ENCODE data around the gene MCF2L2. TPM values are rescaled to one million over a fixed set of nuclear protein-coding genes. Genes with fewer than 3 reads are reported as not detected.

The MCF2L2 gene
- polyA plus RNA-seq, 1 donor: 2.4 TPM

- H3K36me3 ChIP-seq (ENCODE audit: control insufficient read depth, insufficient read depth, low read length): no peaks in the 10 kb centered on the region
- WGBS (ENCODE audit: insufficient coverage, low lambda C conversion rate): no CpG with 5 or more reads among the region's 1 CpG
- no peak overlapping the region for H3K4me3 ChIP-seq (ENCODE audit: low read length)
- no peaks in the 10 kb centered on the region for H3K27me3 ChIP-seq (ENCODE audit: control insufficient read depth, insufficient read depth, low read length)
- H3K27ac ChIP-seq (ENCODE audit: low read length): no peak overlapping the region
- H3K9me3 ChIP-seq (ENCODE audit: control insufficient read depth, low read depth, low read length): peaks cover 5% of the 10 kb centered on the region
- H3K4me1 ChIP-seq (ENCODE audit: control insufficient read depth, insufficient read depth, low read length): no peaks in the 10 kb centered on the region
- no peak for DNase-seq
Measured at GRCh38 chr3:183198939-183199338, 229.5 kb downstream of the MCF2L2 start.

- Histone ChIP-seq H3K27ac (ENCODE audit: low read length) (no peak overlapping the region), H3K9me3 (ENCODE audit: control insufficient read depth, low read depth, low read length) (peaks cover under 1% of the 10 kb centered on the region), H3K36me3 (ENCODE audit: control insufficient read depth, insufficient read depth, low read length) (no peaks in the 10 kb centered on the region)
Measured at GRCh38 chr3:183197734-183198133, 230.7 kb downstream of the MCF2L2 start.

GRCh38 chr3:183195266-183195665 is 233.2 kb downstream of the MCF2L2 start:
- Histone ChIP-seq H3K27ac (ENCODE audit: low read length) (no peak overlapping the region), H3K36me3 (ENCODE audit: control insufficient read depth, insufficient read depth, low read length) (no peaks in the 10 kb centered on the region), H3K9me3 (ENCODE audit: control insufficient read depth, low read depth, low read length) (no peaks in the 10 kb centered on the region), H3K4me1 (ENCODE audit: control insufficient read depth, insufficient read depth, low read length) (no peaks in the 10 kb centered on the region), H3K4me3 (ENCODE audit: low read length) (no peak overlapping the region), H3K27me3 (ENCODE audit: control insufficient read depth, insufficient read depth, low read length) (no peaks in the 10 kb centered on the region)
- WGBS (ENCODE audit: insufficient coverage, low lambda C conversion rate): no CpG with 5 or more reads among the region's 4 CpGs
- DNase-seq: no peak

More at GRCh38 chr3:183197734-183198133, 230.7 kb downstream of the MCF2L2 start:
- Histone ChIP-seq H3K4me1 (ENCODE audit: control insufficient read depth, insufficient read depth, low read length) (no peaks in the 10 kb centered on the region), H3K4me3 (ENCODE audit: low read length) (no peak overlapping the region), H3K27me3 (ENCODE audit: control insufficient read depth, insufficient read depth, low read length) (no peaks in the 10 kb centered on the region)
- no peak for DNase-seq

- Histone ChIP-seq H3K27ac (ENCODE audit: low read length) (no peak overlapping the region), H3K27me3 (ENCODE audit: control insufficient read depth, insufficient read depth, low read length) (no peaks in the 10 kb centered on the region), H3K4me3 (ENCODE audit: low read length) (no peak overlapping the region), H3K4me1 (ENCODE audit: control insufficient read depth, insufficient read depth, low read length) (no peaks in the 10 kb centered on the region), H3K9me3 (ENCODE audit: control insufficient read depth, low read depth, low read length) (no peaks in the 10 kb centered on the region), H3K36me3 (ENCODE audit: control insufficient read depth, insufficient read depth, low read length) (no peaks in the 10 kb centered on the region)
- WGBS (ENCODE audit: insufficient coverage, low lambda C conversion rate): 66% methylated on average over 3 of the region's 10 CpGs
- DNase-seq: no peak
Measured at GRCh38 chr3:183193762-183194689, 234.4 kb downstream of the MCF2L2 start.

- Histone ChIP-seq H3K4me3 (ENCODE audit: low read length) (no peak overlapping the region), H3K36me3 (ENCODE audit: control insufficient read depth, insufficient read depth, low read length) (no peaks in the 10 kb centered on the region), H3K4me1 (ENCODE audit: control insufficient read depth, insufficient read depth, low read length) (no peaks in the 10 kb centered on the region), H3K9me3 (ENCODE audit: control insufficient read depth, low read depth, low read length) (no peaks in the 10 kb centered on the region), H3K27ac (ENCODE audit: low read length) (no peak overlapping the region), H3K27me3 (ENCODE audit: control insufficient read depth, insufficient read depth, low read length) (no peaks in the 10 kb centered on the region)
- DNase-seq: no peak
- WGBS (ENCODE audit: insufficient coverage, low lambda C conversion rate): no CpG with 5 or more reads among the region's 7 CpGs
Measured at GRCh38 chr3:183192650-183193300, 235.6 kb downstream of the MCF2L2 start.

GRCh38 chr3:183189641-183190040 is 238.8 kb downstream of the MCF2L2 start:
- peaks cover 7% of the 10 kb centered on the region for H3K4me1 ChIP-seq (ENCODE audit: control insufficient read depth, insufficient read depth, low read length)
- H3K36me3 ChIP-seq (ENCODE audit: control insufficient read depth, insufficient read depth, low read length): no peaks in the 10 kb centered on the region
- no peak overlapping the region for H3K27ac ChIP-seq (ENCODE audit: low read length)
- WGBS (ENCODE audit: insufficient coverage, low lambda C conversion rate): 100% methylated on average over 1 of the region's 4 CpGs
- H3K4me3 ChIP-seq (ENCODE audit: low read length): no peak overlapping the region
- no peaks in the 10 kb centered on the region for H3K27me3 ChIP-seq (ENCODE audit: control insufficient read depth, insufficient read depth, low read length)
- DNase-seq: no peak
- no peaks in the 10 kb centered on the region for H3K9me3 ChIP-seq (ENCODE audit: control insufficient read depth, low read depth, low read length)

- H3K9me3 ChIP-seq (ENCODE audit: control insufficient read depth, low read depth, low read length): no peaks in the 10 kb centered on the region
- peaks cover 7% of the 10 kb centered on the region for H3K4me1 ChIP-seq (ENCODE audit: control insufficient read depth, insufficient read depth, low read length)
- no peaks in the 10 kb centered on the region for H3K27me3 ChIP-seq (ENCODE audit: control insufficient read depth, insufficient read depth, low read length)
- H3K4me3 ChIP-seq (ENCODE audit: low read length): no peak overlapping the region
- H3K36me3 ChIP-seq (ENCODE audit: control insufficient read depth, insufficient read depth, low read length): no peaks in the 10 kb centered on the region
- no peak for DNase-seq
- WGBS (ENCODE audit: insufficient coverage, low lambda C conversion rate): no CpG with 5 or more reads among the region's 7 CpGs
- no peak overlapping the region for H3K27ac ChIP-seq (ENCODE audit: low read length)
Measured at GRCh38 chr3:183188895-183189462, 239.4 kb downstream of the MCF2L2 start.

GRCh38 chr3:183185696-183186095 is 242.7 kb downstream of the MCF2L2 start:
- DNase-seq: peak; percentile 38 to 80
- Histone ChIP-seq H3K4me3 (ENCODE audit: low read length) (no peak overlapping the region), H3K27me3 (ENCODE audit: control insufficient read depth, insufficient read depth, low read length) (peaks cover 11% of the 10 kb centered on the region), H3K4me1 (ENCODE audit: control insufficient read depth, insufficient read depth, low read length) (peaks cover 7% of the 10 kb centered on the region), H3K36me3 (ENCODE audit: control insufficient read depth, insufficient read depth, low read length) (no peaks in the 10 kb centered on the region), H3K9me3 (ENCODE audit: control insufficient read depth, low read depth, low read length) (no peaks in the 10 kb centered on the region), H3K27ac (ENCODE audit: low read length) (peak overlapping the region; percentile 22)
- WGBS (ENCODE audit: insufficient coverage, low lambda C conversion rate): no CpG with 5 or more reads among the region's 4 CpGs

GRCh38 chr3:183182732-183183610 is 245.4 kb downstream of the MCF2L2 start:
- Histone ChIP-seq H3K9me3 (ENCODE audit: control insufficient read depth, low read depth, low read length) (peaks cover 2% of the 10 kb centered on the region), H3K36me3 (ENCODE audit: control insufficient read depth, insufficient read depth, low read length) (no peaks in the 10 kb centered on the region), H3K4me3 (ENCODE audit: low read length) (no peak overlapping the region), H3K4me1 (ENCODE audit: control insufficient read depth, insufficient read depth, low read length) (peaks cover 12% of the 10 kb centered on the region), H3K27me3 (ENCODE audit: control insufficient read depth, insufficient read depth, low read length) (peaks cover 35% of the 10 kb centered on the region), H3K27ac (ENCODE audit: low read length) (no peak overlapping the region)
- DNase-seq: no peak
- WGBS (ENCODE audit: insufficient coverage, low lambda C conversion rate): no CpG with 5 or more reads among the region's 5 CpGs

GRCh38 chr3:183182073-183182472 is 246.3 kb downstream of the MCF2L2 start:
- no peak overlapping the region for H3K4me3 ChIP-seq (ENCODE audit: low read length)
- H3K36me3 ChIP-seq (ENCODE audit: control insufficient read depth, insufficient read depth, low read length): no peaks in the 10 kb centered on the region
- peaks cover 12% of the 10 kb centered on the region for H3K4me1 ChIP-seq (ENCODE audit: control insufficient read depth, insufficient read depth, low read length)
- no peak overlapping the region for H3K27ac ChIP-seq (ENCODE audit: low read length)
- peaks cover 2% of the 10 kb centered on the region for H3K9me3 ChIP-seq (ENCODE audit: control insufficient read depth, low read depth, low read length)
- peaks cover 38% of the 10 kb centered on the region for H3K27me3 ChIP-seq (ENCODE audit: control insufficient read depth, insufficient read depth, low read length)
- WGBS (ENCODE audit: insufficient coverage, low lambda C conversion rate): no CpG with 5 or more reads among the region's 7 CpGs
- DNase-seq: no peak
